ENCODE data around the gene GALNT6. TPM values are rescaled to one million over a fixed set of nuclear protein-coding genes. Genes with fewer than 3 reads are reported as not detected.
A peak's percentile ranks its signal among the peaks of the same experiment; 100 is the strongest.

The GALNT6 gene
- total RNA-seq, 2 donors from 2014 or later: 8.0 to 9.7 TPM

- no peak for DNase-seq (ENCODE audit: low spot score)
- intact Hi-C loops (cut with DNase I): no loop called here
Observed at GRCh38 chr12:51409846-51410245, 18.6 kb upstream of the GALNT6 start.

- intact Hi-C loops (cut with DNase I): no loop called here
- DNase-seq (ENCODE audit: low spot score): no peak
Observed at GRCh38 chr12:51407604-51408003, 16.4 kb upstream of the GALNT6 start.

GRCh38 chr12:51406859-51407258 is 15.7 kb upstream of the GALNT6 start:
- intact Hi-C loops (cut with DNase I): no loop called here
- DNase-seq (ENCODE audit: low spot score): no peak

GRCh38 chr12:51406290-51406689 is 15.1 kb upstream of the GALNT6 start:
- no peak for DNase-seq (ENCODE audit: low spot score)
- intact Hi-C loops (cut with DNase I): no loop called here

GRCh38 chr12:51405801-51406207 is 14.6 kb upstream of the GALNT6 start:
- no peak for DNase-seq (ENCODE audit: low spot score)
- intact Hi-C loops (cut with DNase I): no loop called here

- DNase-seq (ENCODE audit: low spot score): no peak
- intact Hi-C loops (cut with DNase I): no loop called here
Observed at GRCh38 chr12:51404627-51405026, 13.4 kb upstream of the GALNT6 start.

GRCh38 chr12:51403681-51404136 is 12.5 kb upstream of the GALNT6 start:
- intact Hi-C loops (cut with DNase I): no loop called here
- peak; percentile 82 for DNase-seq (ENCODE audit: low spot score)

- intact Hi-C loops (cut with DNase I): no loop called here
- no peak for DNase-seq (ENCODE audit: low spot score)
Observed at GRCh38 chr12:51403159-51403558, 12.0 kb upstream of the GALNT6 start.

- DNase-seq (ENCODE audit: low spot score): no peak
Observed at GRCh38 chr12:51401900-51402299, 10.7 kb upstream of the GALNT6 start.

GRCh38 chr12:51401486-51401885 is 10.3 kb upstream of the GALNT6 start:
- intact Hi-C loops (cut with DNase I): no loop called here
- DNase-seq (ENCODE audit: low spot score): no peak

More at GRCh38 chr12:51401900-51402299, 10.7 kb upstream of the GALNT6 start:
- intact Hi-C loops (cut with DNase I): no loop called here

- intact Hi-C loops (cut with DNase I): no loop called here
- DNase-seq (ENCODE audit: low spot score): no peak
Observed at GRCh38 chr12:51401020-51401419, 9.8 kb upstream of the GALNT6 start.

GRCh38 chr12:51399891-51400290 is 8.7 kb upstream of the GALNT6 start:
- no peak for DNase-seq (ENCODE audit: low spot score)
- intact Hi-C loops (cut with DNase I): no loop called here

GRCh38 chr12:51397670-51398069 is 6.5 kb upstream of the GALNT6 start:
- intact Hi-C loops (cut with DNase I): no loop called here
- DNase-seq (ENCODE audit: low spot score): no peak

GRCh38 chr12:51395283-51396230 is 4.4 kb upstream of the GALNT6 start:
- intact Hi-C loops (cut with DNase I): no loop called here
- peak; percentile 44 for DNase-seq (ENCODE audit: low spot score)

GRCh38 chr12:51393676-51394545 is 2.7 kb upstream of the GALNT6 start:
- peak; percentile 72 for DNase-seq (ENCODE audit: low spot score)
- intact Hi-C loops (cut with DNase I): no loop called here

GRCh38 chr12:51392556-51393237 is 1.5 kb upstream of the GALNT6 start:
- intact Hi-C loops (cut with DNase I): no loop called here
- DNase-seq (ENCODE audit: low spot score): peak; percentile 74

GRCh38 chr12:51390891-51391282 is 319 bp downstream of the GALNT6 start:
- DNase-seq (ENCODE audit: low spot score): peak; percentile 80
- intact Hi-C loops (cut with DNase I): no loop called here

GRCh38 chr12:51390457-51390856 is 749 bp downstream of the GALNT6 start:
- intact Hi-C loops (cut with DNase I): no loop called here
- DNase-seq (ENCODE audit: low spot score): peak; percentile 34

- DNase-seq (ENCODE audit: low spot score): peak; percentile 62
- intact Hi-C loops (cut with DNase I): no loop called here
Observed at GRCh38 chr12:51389302-51389999, 1.8 kb downstream of the GALNT6 start.
